CMK (cell line): ENCODE results near the gene LY6G5C.

Source experiments
- DNase-seq: peaks from one replicate; pipeline ENCODE4 v3.0.0-alpha.2; 2010; ENCODE audit warnings: low read depth

Gene LY6G5C, protein sequence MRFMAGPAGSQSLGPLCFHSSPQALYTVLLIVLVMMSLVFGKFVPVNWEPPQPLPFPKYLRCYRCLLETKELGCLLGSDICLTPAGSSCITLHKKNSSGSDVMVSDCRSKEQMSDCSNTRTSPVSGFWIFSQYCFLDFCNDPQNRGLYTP

GRCh38 chr6:31680226-31681134 is at the start of gene LY6G5C:
Gene LY6G5C (minus strand): TSS chr6:31681067. CDS start chr6:31680373, 694 bp downstream.
- DNase-seq, result no peak

GRCh38 chr6:31729979-31730630 is 49.2 kb upstream of the LY6G5C start:
- no peak for DNase-seq

DNA sequence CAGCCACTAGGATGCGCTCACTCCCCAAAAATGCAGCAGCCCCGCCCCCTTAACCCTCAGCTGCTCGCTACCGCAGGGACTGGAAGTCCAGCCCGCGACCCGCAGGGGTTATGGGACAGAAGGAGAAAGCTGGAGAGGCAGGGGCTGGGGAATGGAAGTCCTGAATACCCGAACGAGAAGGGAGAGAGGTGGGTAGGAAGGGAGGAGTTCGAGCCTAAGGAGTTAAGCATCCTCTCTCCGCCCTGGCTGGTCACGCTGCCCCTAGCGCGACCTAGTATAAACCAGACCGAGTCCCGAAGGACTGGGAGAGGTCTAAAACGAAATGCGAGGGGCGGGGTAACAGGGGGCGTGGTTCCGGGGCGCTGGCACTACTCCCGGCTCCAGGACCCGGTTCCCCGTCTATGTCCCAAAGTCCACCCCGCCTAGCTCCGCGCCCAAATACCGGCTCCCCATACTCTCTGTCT is 48.7 kb upstream of the LY6G5C start:
- DNase-seq, result no peak

DNA sequence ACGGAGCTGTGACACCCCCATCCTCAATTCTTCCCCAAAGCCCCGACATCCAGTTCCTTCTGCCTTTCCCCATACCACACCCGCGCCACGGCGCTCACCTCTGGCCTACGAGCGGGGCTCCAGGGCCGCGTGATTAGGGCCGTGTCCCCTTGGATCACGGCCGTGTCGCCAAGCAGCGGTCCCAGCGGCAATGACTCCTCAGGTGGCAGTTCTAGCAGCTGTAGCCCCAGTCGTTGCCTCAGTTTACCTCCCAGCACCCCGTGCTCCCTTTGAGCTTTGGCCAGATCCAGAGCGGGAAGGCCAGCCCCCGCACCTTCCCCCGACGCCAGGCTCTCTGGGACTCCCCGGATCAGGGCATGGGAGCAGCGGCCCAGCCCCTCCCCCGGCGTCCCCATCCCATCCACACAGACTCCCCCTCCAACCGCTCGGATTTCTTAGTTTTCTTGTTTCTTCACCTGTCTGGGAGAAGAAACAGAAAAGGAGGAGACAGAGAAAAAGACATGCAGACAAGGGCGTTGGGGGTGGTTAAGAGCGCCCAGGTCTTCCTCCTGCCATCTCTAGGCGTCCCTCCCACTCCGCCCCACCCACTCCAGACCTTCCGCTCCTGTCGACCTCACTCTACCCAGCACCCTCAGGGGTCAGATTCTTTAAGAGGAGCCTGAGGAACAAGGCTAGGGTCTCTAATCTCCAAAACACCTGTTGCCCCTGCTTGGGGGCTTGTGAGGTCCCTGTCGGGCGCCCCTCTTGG is 48.1 kb upstream of the LY6G5C start, which contains the start of gene DDAH2:
Gene DDAH2, minus strand, starts transcription at position 533 of the 748 bp plus-strand sequence. Its CDS starts 138 bp downstream, at position 395.
- no peak for DNase-seq

DNA sequence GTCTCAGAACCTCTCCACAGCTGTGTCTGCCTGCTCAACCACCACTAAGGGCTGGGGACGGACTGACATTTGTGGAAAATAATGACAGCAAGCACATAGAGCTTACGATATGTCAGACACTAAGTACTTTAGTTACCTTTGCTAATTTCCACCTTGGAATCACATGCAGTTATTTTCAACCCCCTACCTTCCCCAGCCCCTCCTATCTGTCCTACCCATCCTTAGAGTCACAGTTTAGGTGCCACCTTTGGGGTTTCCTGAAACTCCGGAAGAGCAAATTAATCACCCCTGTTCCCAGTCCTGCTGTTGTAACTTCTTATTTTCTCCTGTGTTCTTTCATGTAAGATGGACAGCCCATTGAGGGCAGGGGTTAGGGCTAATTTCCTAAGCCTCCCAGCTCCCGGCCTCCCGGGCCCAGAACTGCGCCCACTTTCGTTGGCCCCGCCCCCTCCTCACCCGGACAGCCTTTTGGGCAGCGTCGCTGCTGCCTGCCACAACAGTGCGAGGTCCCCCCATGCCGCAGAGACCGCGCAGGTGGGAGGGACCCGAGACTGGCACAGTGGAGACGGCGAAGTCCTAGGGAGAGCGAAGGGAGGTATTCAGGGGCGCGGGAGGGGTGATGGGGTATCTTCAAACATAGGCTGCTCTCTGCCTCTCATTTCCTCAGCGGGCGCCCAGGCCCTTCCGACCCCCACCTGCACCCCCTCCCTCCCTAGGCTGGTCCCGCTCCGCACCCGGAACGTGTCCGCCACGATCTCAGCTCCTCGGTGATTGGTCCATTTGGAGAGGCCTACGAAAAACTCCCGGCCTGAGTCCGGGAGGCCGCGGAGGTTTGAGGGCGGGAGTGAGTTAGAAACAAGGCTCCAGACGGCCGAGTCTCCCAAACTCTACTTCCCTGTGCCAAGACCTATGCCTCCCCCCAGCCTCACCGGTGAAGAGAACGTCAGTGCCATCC is 47.1 kb upstream of the LY6G5C start:
- DNase-seq, result no peak

- DNase-seq, result no peak
Observed at GRCh38 chr6:31727034-31727716, 46.3 kb upstream of the LY6G5C start.

- no peak for DNase-seq
Observed at GRCh38 chr6:31725502-31726350, 44.9 kb upstream of the LY6G5C start.

DNA sequence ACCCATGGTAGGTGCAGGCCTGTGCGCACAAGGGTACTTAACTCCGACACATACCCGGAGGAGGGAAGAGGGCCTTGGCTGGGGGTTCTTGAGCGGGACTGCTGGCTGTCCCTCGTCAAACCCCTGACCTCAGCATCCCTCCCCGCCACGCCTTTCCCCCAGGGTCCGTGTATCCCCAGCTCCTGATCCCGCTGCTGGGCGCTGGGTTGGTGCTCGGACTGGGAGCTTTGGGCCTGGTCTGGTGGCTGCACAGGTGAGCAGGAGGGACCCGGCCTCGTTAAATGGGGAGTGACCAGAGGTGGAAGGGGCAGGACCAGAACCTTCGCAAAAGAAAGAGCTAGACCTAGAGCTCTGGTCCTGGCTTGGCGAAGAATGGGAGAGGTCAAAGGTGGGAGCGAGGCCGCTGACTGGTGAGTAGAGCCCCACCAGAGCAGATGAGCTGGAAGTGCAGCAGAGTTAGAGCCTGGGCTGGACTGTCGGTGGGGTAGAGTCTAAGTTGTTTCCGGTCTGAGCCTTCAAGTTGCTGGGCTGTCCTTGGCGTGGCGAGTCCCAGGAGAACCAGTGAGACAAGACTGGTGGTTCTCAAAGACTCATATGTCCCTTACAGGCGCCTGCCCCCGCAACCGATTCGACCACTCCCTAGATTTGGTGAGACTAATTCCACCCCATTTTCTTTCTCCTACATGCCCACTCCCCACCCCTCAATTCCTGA is 43.3 kb upstream of the LY6G5C start:
- no peak for DNase-seq

DNA sequence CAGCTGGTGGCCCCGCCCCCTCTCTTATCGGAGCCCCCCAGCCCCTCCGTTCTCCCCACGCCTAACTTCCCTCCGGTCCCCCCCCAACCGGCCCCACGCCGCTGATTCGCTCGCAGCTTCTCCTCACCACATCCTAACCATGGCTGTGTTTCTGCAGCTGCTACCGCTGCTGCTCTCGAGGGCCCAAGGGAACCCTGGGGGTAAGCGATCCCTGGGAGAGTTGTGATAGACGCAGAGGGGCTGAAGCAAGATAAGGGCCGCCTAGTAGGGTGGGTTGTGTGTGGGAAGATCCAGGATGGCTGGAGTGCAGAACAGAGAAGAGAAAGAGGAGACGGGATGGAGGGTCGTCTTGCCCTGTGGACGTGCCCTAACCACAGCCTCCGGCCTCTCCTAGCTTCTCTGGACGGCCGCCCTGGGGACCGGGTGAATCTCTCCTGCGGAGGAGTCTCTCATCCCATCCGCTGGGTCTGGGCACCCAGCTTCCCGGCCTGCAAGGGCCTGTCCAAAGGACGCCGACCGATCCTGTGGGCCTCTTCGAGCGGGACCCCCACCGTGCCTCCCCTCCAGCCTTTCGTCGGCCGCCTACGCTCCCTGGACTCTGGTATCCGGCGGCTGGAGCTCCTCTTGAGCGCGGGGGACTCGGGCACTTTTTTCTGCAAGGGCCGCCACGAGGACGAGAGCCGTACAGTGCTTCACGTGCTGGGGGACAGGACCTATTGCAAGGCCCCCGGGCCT is 42.5 kb upstream of the LY6G5C start, which contains the start of gene MPIG6B:
Gene MPIG6B, plus strand, starts transcription at position 129 of the 735 bp plus-strand sequence. Its CDS starts 11 bp downstream, at position 140.
- DNase-seq, result no peak

DNA sequence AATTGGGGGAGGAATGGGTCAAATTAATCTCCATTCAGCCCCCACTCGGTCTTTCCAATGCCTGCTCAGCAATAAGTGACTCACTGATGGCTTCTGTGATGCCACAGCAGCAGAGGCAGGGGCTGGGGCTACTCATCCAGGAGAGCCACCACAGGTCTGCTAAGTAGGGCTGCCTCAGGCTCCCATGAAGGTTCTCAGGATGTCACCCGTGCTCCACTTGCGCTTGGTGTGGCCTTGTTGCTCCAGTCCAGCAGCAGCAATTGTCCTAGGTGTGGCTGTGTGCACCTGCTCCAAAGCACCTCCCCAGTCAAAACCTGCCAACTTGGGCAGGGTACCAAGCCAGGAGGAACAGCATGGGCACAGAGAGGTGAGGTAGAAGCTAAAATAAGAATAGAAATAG is 41.3 kb upstream of the LY6G5C start:
- no peak for DNase-seq

- DNase-seq, result no peak
Observed at GRCh38 chr6:31721351-31722020, 40.6 kb upstream of the LY6G5C start, which contains the start of gene LY6G6C. Gene LY6G6C (minus strand): TSS chr6:31721746. CDS start chr6:31721679, 67 bp downstream.

DNA sequence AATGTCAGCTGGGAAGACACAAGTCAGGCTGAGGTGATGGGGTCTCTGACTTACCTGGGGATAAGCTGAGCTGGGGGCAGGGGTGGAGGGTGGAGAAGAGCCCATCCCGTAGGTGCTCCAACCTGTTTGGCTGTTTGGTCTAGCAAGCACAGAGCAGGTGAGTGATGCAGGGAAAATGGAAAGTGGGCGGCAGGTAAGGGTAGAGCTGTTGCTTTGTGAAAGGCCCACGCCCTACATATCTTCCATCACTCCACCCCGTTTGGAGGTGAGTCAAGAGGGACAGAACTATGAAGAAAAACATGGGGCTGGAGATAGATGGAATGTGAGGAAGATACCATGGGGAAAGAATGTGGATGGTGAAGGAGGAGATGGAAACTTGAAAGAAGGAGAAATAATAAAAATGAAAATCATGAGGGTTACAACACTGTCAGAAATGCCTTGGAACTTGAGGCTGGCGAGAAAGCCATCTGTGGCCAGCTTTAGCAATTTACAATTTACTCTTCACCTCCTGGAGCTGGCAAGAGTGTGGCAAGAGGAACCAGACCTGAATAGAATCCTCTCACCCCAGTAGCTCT is 39.4 kb upstream of the LY6G5C start:
- no peak for DNase-seq

- DNase-seq, result no peak
Observed at GRCh38 chr6:31719001-31719400, 38.1 kb upstream of the LY6G5C start.

DNA sequence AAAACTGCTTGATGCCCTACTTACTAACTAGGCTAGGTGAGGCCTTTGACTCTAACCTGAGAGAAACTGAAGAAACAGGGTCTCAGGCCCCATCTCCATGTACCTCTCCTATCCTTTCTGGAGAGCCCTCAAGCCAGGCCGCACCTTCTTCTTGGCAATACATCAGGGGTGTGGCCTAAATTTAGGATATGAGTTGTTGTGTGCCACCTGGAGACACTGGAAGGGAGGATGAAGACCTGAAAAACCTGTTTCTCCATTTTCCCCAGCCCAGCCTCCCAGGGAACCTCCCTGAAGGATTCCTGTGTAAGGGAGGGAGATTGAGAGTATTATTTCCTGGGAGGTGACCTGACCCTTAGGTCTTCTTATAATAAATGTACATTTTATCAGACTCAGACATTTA is 37.4 kb upstream of the LY6G5C start:
- no peak for DNase-seq

GRCh38 chr6:31717499-31718222 is 36.8 kb upstream of the LY6G5C start:
- DNase-seq, result no peak
